ENCODE measurements around the gene NSUN4. TPM values are rescaled to one million over a fixed set of nuclear protein-coding genes. Genes with fewer than 3 reads are reported as not detected.

The NSUN4 gene
- total RNA-seq (2021) (31.7 and 33.9 TPM in 2 replicates), Bru-seq, nascent RNA (percentile 84 among the genes with signal in this experiment), BruChase-seq, experiment 1, labeled RNA remaining after a 2-hour chase (percentile 83 among the genes with signal in this experiment), BruChase-seq, experiment 2, labeled RNA remaining after a 6-hour chase (percentile 82 among the genes with signal in this experiment)
- long read RNA-seq, transcript NSUN4-204 (6 exons, 2,150 nt) = major isoform, 22 of 38 reads
- long read RNA-seq, partial matches to known transcripts = 15 of 38 reads
- long read RNA-seq, other reads (novel, unspliced or antisense) = 1 of 38 reads

DNA sequence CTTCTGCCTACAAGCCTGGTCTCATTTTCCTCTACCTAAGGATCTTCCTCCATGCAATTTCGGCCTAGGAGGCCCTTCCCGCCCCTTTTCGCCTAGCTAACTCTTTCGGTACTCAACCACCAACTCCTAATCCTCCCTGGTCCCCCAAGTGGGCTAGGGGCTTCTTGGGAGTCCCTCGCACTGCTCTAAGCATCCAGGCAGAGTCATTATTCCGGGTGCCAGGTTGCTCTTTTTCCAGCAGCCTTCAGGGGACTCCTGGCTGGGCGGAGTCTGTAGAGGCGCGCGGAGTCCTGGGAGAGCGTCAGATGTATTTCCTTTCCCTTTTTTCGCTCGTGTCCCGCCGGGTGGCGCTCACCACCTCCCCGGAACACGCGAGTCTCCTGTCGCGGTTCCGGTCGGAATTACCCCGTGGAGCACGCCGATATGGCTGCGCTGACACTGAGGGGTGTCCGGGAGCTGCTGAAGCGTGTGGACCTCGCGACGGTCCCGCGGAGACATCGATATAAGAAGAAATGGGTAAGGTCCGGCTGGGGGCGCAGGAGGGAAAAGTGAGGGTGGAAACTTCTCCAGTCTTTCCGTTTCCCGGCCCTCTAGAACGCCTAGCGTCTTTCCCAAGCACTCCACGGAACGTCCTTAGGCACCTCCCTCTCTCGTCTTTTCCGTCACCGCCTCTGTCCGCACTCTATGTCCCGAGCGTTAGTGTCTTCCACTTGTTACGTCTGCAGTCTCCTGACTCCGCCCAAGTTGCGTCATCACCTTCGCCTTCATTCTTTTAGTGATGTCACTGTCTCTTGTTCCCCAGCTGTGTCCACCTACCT is at the start of gene NSUN4:
Gene NSUN4 (plus strand): TSS at position 404 of the 818 bp plus-strand sequence. CDS start 20 bp downstream, at position 424.
- H2AFZ ChIP-seq = peak within 1 kb of the TSS; percentile 87
- no peaks in the 10 kb centered on the region for H4K20me1 ChIP-seq (ENCODE audit: insufficient read depth)
- no peaks in the 10 kb centered on the region for H3K27me3 ChIP-seq (ENCODE audit: insufficient read depth, low read depth)
- TSS peak; percentile 82 for BruUV-seq (replicated peaks)
- H3K9me2 ChIP-seq (ENCODE audit: insufficient read depth) = no peaks in the 10 kb centered on the region
- no peaks in the 10 kb centered on the region; the same call in 1 of the 2 replicates for H3K36me3 ChIP-seq (ENCODE audit: low read depth)
- H3K79me2 ChIP-seq (ENCODE audit: low read depth) = peaks cover 17% of the 10 kb centered on the region
- H3K4me1 ChIP-seq (replicated peaks; ENCODE audit: insufficient read depth) = peaks cover 20% of the 10 kb centered on the region; the same call in 1 of the 2 replicates
- H3K4me3 ChIP-seq = peak within 1 kb of the TSS; percentile 96
- H3K27ac ChIP-seq = peak within 1 kb of the TSS; percentile 90
- no peak for TF ChIP-seq EZH2 (IDR thresholded peaks at IDR 0.05; ENCODE audit: low read depth)
- TF ChIP-seq, protein P1, sequence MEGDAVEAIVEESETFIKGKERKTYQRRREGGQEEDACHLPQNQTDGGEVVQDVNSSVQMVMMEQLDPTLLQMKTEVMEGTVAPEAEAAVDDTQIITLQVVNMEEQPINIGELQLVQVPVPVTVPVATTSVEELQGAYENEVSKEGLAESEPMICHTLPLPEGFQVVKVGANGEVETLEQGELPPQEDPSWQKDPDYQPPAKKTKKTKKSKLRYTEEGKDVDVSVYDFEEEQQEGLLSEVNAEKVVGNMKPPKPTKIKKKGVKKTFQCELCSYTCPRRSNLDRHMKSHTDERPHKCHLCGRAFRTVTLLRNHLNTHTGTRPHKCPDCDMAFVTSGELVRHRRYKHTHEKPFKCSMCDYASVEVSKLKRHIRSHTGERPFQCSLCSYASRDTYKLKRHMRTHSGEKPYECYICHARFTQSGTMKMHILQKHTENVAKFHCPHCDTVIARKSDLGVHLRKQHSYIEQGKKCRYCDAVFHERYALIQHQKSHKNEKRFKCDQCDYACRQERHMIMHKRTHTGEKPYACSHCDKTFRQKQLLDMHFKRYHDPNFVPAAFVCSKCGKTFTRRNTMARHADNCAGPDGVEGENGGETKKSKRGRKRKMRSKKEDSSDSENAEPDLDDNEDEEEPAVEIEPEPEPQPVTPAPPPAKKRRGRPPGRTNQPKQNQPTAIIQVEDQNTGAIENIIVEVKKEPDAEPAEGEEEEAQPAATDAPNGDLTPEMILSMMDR (conservative IDR thresholded peaks at IDR 0.05) = peak; percentile 68
- no peaks in the 10 kb centered on the region for H3K9me3 ChIP-seq (ENCODE audit: insufficient read depth, low read depth)
- intact Hi-C loops (cut with micrococcal nuclease; ENCODE audit: unreplicated experiment) = loop anchor here (1.0 to 10.0 kb wide), 4 partner anchors 37 to 1326 kb away; partner anchors contain the start of genes FAAH, HECTD3, LRRC41 and RAD54L
- peak within 1 kb of the TSS; percentile 83 for H3K4me2 ChIP-seq
- peaks cover 30% of the 10 kb centered on the region for H3F3A ChIP-seq (ENCODE audit: insufficient read depth, low read depth)
- DNase-seq = peak; percentile 84 to 88
- ChIA-PET POLR2A (ENCODE audit: unreplicated experiment) (interaction anchor here (0.6 to 1.1 kb wide), 5 partner anchors 29 to 850 kb away, joined by 3 to 17 read pairs (median 10); partner anchors contain the start of genes LRRC41, TESK2 and UQCRH), CTCF (interaction anchor here (0.6 to 1.6 kb wide), 4 partner anchors 8 to 1548 kb away, joined by 3 to 4 read pairs (median 3); no protein-coding TSS in a partner anchor)

DNA sequence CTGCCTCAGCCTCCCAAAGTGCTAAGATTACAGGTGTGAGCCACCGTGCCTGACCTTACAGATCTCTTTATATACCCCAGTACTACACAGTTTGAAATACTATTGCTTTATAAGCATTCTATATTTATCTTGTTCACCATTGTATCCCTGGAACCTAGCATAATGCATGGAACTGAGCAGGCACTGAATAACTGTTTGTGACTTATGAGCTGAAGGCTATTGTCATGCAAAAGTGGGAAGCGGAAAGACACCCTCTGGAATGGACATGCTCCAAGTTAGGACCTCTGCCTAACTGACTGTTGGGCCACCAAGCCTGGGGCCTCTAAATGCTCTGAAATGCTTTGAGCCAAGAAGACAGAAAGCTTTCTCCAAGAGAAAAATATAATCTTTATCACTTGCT is 45.3 kb upstream of the NSUN4 start:
- H3K36me3 ChIP-seq (ENCODE audit: low read depth) = peaks cover 35% of the 10 kb centered on the region
- intact Hi-C loops (cut with micrococcal nuclease; ENCODE audit: unreplicated experiment) = no loop called here
- peaks cover 2% of the 10 kb centered on the region; the same call in 1 of the 2 replicates for H3F3A ChIP-seq (ENCODE audit: insufficient read depth, low read depth)
- no peak overlapping the region for H3K27ac ChIP-seq
- no peak for DNase-seq
- H3K9me2 ChIP-seq (ENCODE audit: insufficient read depth) = no peaks in the 10 kb centered on the region
- ChIA-PET POLR2A (ENCODE audit: unreplicated experiment) (interaction anchor here (0.7 kb wide), 1 partner anchor 7 kb away, joined by 4 read pairs; no protein-coding TSS in a partner anchor), CTCF (no interaction called here)
- TF ChIP-seq, protein P1 (conservative IDR thresholded peaks at IDR 0.05) = no peak
- TF ChIP-seq EZH2 (IDR thresholded peaks at IDR 0.05; ENCODE audit: low read depth) = no peak
- no TSS peak for BruUV-seq (replicated peaks)
- peaks cover under 1% of the 10 kb centered on the region; the same call in 1 of the 2 replicates for H3K4me1 ChIP-seq (replicated peaks; ENCODE audit: insufficient read depth)
- no peaks in the 10 kb centered on the region for H3K9me3 ChIP-seq (ENCODE audit: insufficient read depth, low read depth)
- peaks cover 20% of the 10 kb centered on the region for H3K79me2 ChIP-seq (ENCODE audit: low read depth)
- no peak overlapping the region for H3K4me2 ChIP-seq
- peaks cover 9% of the 10 kb centered on the region; the same call in 1 of the 2 replicates for H4K20me1 ChIP-seq (ENCODE audit: insufficient read depth)
- no peak overlapping the region for H2AFZ ChIP-seq
- no peak overlapping the region for H3K4me3 ChIP-seq
- H3K27me3 ChIP-seq (ENCODE audit: insufficient read depth, low read depth) = no peaks in the 10 kb centered on the region

DNA sequence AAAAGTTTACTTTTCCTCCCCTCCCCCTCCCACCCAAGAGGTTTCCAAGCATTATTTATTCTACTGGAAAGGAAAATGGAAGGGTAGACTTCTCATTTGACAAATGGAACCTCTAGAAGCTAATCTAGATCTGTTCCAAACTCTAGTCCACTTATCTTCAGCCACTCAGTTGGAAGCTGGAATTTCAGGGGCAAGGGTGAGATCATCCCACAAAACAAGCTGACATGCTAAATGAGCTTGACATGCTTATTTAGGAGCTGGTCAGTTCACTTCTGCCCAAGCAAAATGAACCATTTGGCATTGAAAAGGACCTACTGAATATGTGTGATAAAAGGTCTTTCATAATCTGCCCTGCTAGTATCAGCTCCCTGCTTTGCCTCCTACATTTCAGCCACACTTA is 42.2 kb upstream of the NSUN4 start:
- H3K4me3 ChIP-seq = no peak overlapping the region
- no peaks in the 10 kb centered on the region for H3K9me3 ChIP-seq (ENCODE audit: insufficient read depth, low read depth)
- no peaks in the 10 kb centered on the region; the same call in 1 of the 2 replicates for H3F3A ChIP-seq (ENCODE audit: insufficient read depth, low read depth)
- no peak overlapping the region for H3K4me2 ChIP-seq
- H3K27me3 ChIP-seq (ENCODE audit: insufficient read depth, low read depth) = no peaks in the 10 kb centered on the region
- peaks cover 47% of the 10 kb centered on the region for H3K79me2 ChIP-seq (ENCODE audit: low read depth)
- H3K27ac ChIP-seq = no peak overlapping the region
- BruUV-seq (replicated peaks) = no TSS peak
- ChIA-PET POLR2A (ENCODE audit: unreplicated experiment) (interaction anchor here (0.7 kb wide), 2 partner anchors 13 to 75 kb away, joined by 3 read pairs; no protein-coding TSS in a partner anchor), CTCF (no interaction called here)
- no peak for TF ChIP-seq EZH2 (IDR thresholded peaks at IDR 0.05; ENCODE audit: low read depth)
- peaks cover 9% of the 10 kb centered on the region; the same call in 1 of the 2 replicates for H4K20me1 ChIP-seq (ENCODE audit: insufficient read depth)
- DNase-seq = no peak
- peaks cover 31% of the 10 kb centered on the region for H3K36me3 ChIP-seq (ENCODE audit: low read depth)
- intact Hi-C loops (cut with micrococcal nuclease; ENCODE audit: unreplicated experiment) = no loop called here
- no peaks in the 10 kb centered on the region for H3K9me2 ChIP-seq (ENCODE audit: insufficient read depth)
- H2AFZ ChIP-seq = no peak overlapping the region
- H3K4me1 ChIP-seq (replicated peaks; ENCODE audit: insufficient read depth) = peaks cover 13% of the 10 kb centered on the region
